H1 (cell line): ENCODE data around the gene ARL6IP5.

ENCODE experiments used
- CHD2 ChIP-seq: IDR thresholded peaks from 2 replicates; pipeline ENCODE4 v1.6.1; 2012; ENCODE audit warnings: low read length, improper control_type of control experiment
- CREB1 ChIP-seq: IDR thresholded peaks from 2 replicates; pipeline ENCODE4 v1.6.1; 2012; ENCODE audit warnings: inconsistent platforms
- EP300 ChIP-seq, 2 experiments: IDR thresholded peaks; 1 replicate in 1 of 2; 2 replicates in 1 of 2; pipeline ENCODE4 v1.6.1; 2011 to 2012; ENCODE audit warnings: low read depth in 2 of 2, low read length in 2 of 2, mild to moderate bottlenecking in 2 of 2, borderline replicate concordance in 1 of 2, inconsistent platforms in 1 of 2, moderate library complexity in 1 of 2
- EZH2 ChIP-seq: fragments of 200-600 bp; sonication (generic); IDR thresholded peaks from 2 replicates; pipeline ENCODE4 v1.7.1; 2012; ENCODE audit warnings: low read depth, mild to moderate bottlenecking, moderate library complexity, low read length, inconsistent platforms; ENCODE audit not compliant: severe bottlenecking
- HDAC2 ChIP-seq, 2 experiments: fragments of 300-600 bp in 1 of 2; sonication (generic) in 1 of 2; IDR thresholded peaks; 2 replicates each; pipeline ENCODE4 v1.6.1; 2011 to 2012; ENCODE audit warnings: low read depth in 2 of 2, low read length in 2 of 2, mild to moderate bottlenecking in 2 of 2, moderate library complexity in 2 of 2, borderline replicate concordance in 1 of 2, inconsistent platforms in 1 of 2
- JUND ChIP-seq: IDR thresholded peaks from 2 replicates; pipeline ENCODE4 v1.6.1; 2011; ENCODE audit warnings: mild to moderate bottlenecking, improper control_type of control experiment, low read length
- MAX ChIP-seq: IDR thresholded peaks from 2 replicates; pipeline ENCODE4 v1.6.1; 2012; ENCODE audit warnings: inconsistent platforms
- NRF1 ChIP-seq: IDR thresholded peaks from 2 replicates; pipeline ENCODE4 v1.6.1; 2011; ENCODE audit warnings: mild to moderate bottlenecking, low read depth, low read length, improper control_type of control experiment
- POLR2A ChIP-seq, 2 experiments: IDR thresholded peaks; 1 replicate in 1 of 2; 2 replicates in 1 of 2; pipeline ENCODE4 v1.6.1; 2011; ENCODE audit warnings: low read depth in 2 of 2, low read length in 2 of 2, mild to moderate bottlenecking in 2 of 2; ENCODE audit errors: control extremely low read depth in 1 of 2
- POLR2AphosphoS5 ChIP-seq: IDR thresholded peaks from 2 replicates; pipeline ENCODE4 v1.6.1; 2011; ENCODE audit warnings: low read depth, low read length
- RFX5 ChIP-seq: IDR thresholded peaks from 2 replicates; pipeline ENCODE4 v1.6.1; 2011; ENCODE audit warnings: low read depth, low read length, improper control_type of control experiment, borderline replicate concordance
- TCF12 ChIP-seq: IDR thresholded peaks from 2 replicates; pipeline ENCODE4 v1.6.1; 2011; ENCODE audit warnings: low read depth, mild to moderate bottlenecking, low read length
- TF ChIP-seq, protein P1 (sequence below), 3 experiments: IDR thresholded peaks; 1 replicate in 2 of 3; 2 replicates in 1 of 3; pipeline versions ENCODE4 v1.5.1 to v1.6.1; 2011; ENCODE audit warnings: low read length in 3 of 3, mild to moderate bottlenecking in 3 of 3, inconsistent platforms in 2 of 3, low read depth in 1 of 3, moderate library complexity in 1 of 3; ENCODE audit not compliant: insufficient read depth in 1 of 3; ENCODE audit errors: control extremely low read depth in 1 of 3
- TF ChIP-seq, protein P2 (sequence below): IDR thresholded peaks from 2 replicates; pipeline ENCODE4 v1.6.1; 2012; ENCODE audit warnings: low read length, inconsistent platforms

- TF ChIP-seq POLR2AphosphoS5 (no peak), JUND (no peak), HDAC2 (IDR thresholded peaks at IDR 0.05; ENCODE audit: borderline replicate concordance in 1 of 2, low read depth in 2 of 2, low read length in 2 of 2) (no peak), RFX5 (no peak), CHD2 (no peak), CREB1 (no peak), MAX (no peak), EZH2 (no peak), EP300 (IDR thresholded peaks at IDR 0.05; ENCODE audit: borderline replicate concordance in 1 of 2, low read depth in 2 of 2, low read length in 2 of 2) (no peak), POLR2A (IDR thresholded peaks at IDR 0.05; ENCODE audit: control extremely low read depth in 1 of 2, low read depth in 2 of 2, low read length in 2 of 2) (no peak), NRF1 (no peak), TCF12 (no peak)
- TF ChIP-seq, protein P1, sequence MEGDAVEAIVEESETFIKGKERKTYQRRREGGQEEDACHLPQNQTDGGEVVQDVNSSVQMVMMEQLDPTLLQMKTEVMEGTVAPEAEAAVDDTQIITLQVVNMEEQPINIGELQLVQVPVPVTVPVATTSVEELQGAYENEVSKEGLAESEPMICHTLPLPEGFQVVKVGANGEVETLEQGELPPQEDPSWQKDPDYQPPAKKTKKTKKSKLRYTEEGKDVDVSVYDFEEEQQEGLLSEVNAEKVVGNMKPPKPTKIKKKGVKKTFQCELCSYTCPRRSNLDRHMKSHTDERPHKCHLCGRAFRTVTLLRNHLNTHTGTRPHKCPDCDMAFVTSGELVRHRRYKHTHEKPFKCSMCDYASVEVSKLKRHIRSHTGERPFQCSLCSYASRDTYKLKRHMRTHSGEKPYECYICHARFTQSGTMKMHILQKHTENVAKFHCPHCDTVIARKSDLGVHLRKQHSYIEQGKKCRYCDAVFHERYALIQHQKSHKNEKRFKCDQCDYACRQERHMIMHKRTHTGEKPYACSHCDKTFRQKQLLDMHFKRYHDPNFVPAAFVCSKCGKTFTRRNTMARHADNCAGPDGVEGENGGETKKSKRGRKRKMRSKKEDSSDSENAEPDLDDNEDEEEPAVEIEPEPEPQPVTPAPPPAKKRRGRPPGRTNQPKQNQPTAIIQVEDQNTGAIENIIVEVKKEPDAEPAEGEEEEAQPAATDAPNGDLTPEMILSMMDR (IDR thresholded peaks at IDR 0.05; ENCODE audit: control extremely low read depth in 1 of 3, insufficient read depth in 1 of 3, low read depth in 1 of 3, low read length in 3 of 3) = no peak
- TF ChIP-seq, protein P2, sequence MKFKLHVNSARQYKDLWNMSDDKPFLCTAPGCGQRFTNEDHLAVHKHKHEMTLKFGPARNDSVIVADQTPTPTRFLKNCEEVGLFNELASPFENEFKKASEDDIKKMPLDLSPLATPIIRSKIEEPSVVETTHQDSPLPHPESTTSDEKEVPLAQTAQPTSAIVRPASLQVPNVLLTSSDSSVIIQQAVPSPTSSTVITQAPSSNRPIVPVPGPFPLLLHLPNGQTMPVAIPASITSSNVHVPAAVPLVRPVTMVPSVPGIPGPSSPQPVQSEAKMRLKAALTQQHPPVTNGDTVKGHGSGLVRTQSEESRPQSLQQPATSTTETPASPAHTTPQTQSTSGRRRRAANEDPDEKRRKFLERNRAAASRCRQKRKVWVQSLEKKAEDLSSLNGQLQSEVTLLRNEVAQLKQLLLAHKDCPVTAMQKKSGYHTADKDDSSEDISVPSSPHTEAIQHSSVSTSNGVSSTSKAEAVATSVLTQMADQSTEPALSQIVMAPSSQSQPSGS = no peak
Observed at GRCh38 chr3:69119681-69120080, 34.9 kb downstream of the ARL6IP5 start.
